Activated CD8-positive, alpha-beta memory T cell treated with anti-CD3 and anti-CD28 coated beads, Interleukin-2, amount 50 U/mL, for 24 hours (primary cell): ENCODE measurements around the gene ZCCHC9.
"Not testable (repeated sequence)": the region's sequence is repeated elsewhere in the genome, so short reads cannot be mapped to it uniquely, and the experiment has no call there.

ENCODE experiments used
- DNase-seq: peaks from one replicate; pipeline ENCODE4 v3.0.0-alpha.2; 2020; ENCODE audit errors: extremely low read depth

Gene ZCCHC9

DNA sequence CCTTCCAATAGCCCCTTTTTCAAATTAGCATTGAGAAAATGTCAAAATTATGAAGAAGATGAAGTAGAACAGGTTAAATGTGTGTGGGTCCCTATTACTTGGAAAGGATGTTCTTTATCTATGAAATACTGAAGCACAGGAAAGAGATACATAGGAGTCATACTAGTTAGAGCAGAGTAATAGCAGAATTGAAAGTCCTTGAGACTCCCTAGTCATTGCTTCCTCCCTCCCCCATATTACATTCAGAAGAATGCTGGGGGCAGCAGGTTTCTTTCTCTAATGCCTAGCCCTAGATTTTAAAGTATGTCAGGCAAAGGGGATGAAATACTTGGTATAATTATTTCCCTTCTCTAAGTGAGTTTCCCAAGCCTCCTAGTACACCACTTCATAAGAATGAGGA, 4.4 kb downstream of the ZCCHC9 start:
- no peak for DNase-seq

DNA sequence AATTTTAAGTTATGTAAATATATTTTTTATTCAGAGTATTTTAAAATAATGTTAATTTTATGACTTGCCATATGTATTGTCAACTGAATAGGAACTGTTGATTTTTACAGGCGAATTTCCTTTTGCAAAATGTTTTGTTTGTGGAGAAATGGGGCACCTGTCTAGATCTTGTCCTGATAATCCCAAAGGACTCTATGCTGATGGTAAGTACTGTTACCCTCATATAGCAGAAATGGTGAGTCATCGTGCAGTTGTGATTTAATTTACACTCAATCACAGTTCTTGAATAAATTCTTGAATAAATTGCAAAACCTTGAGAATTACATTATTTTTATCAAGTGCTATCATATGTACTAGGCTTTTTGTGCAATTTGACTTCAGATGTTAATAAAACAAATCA, 7.4 kb downstream of the ZCCHC9 start:
- DNase-seq = no peak

DNA sequence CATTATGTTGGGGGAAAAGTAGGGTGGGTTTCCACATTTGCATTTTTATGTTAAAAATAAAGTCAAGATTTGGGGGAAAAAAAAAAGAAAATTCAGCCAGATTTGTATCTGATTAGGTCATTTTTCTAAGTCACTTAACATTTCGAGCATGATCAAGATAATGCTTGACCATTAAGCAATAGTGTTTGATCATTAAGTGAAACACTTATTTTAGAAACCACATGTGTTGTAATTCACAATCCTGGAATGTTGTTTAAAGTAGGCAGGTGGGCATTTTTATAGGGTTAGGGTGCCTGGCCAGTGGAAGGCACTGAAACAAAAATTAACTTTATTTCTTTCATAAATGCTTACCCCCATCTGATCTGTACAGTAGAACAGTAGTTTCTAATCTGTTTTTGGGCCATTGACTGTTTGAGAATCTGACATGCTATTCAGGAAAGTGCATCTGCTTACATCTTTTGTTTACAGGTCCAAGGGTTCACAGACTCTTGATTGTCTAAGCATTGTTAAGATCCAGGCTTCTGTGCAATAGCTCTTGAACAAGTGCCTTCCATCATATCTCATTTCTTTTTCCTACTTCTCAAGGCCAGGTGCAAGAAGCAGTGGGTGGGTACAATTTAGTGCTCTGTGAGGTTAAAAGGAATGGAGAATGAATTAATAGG, 9.1 kb downstream of the ZCCHC9 start:
- DNase-seq = no peak

DNA sequence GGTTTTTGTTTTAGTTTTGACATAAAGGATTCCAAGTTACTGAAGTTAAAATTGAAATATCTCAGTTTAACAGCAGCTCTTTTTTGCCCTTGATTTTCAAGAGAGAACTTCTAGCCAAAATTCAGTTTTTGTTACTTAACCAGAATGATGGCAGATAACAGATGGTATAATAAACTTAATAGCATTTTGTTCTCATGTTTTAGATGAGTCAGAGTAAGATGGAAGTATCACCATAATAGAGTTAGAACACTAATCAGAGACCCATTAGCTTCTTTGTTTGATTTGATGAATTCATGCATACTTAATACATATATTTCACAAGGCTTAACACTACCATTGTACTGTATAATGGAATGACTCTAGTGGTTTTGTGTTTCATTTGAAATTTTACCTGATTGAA, 11.9 kb downstream of the ZCCHC9 start:
- no peak for DNase-seq

DNA sequence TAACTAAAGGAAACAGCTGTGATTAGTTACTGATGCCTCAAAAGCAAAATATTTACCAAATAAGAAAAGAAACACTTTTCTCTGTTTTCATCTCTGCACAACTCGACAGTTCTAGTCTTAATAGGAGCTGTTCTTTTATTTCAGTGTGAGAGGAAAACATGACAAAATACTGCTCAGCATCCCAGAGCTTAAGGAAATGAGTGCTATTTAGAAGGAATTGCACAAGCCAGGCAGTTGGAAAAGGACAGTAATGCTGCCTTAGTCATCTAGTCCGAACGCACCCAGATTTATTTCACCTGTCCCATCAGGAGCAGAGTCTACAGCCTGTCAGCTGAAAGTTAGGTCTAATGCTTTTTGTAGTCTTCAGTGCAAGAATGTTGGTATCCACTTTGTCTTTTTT, 12.3 kb downstream of the ZCCHC9 start:
- DNase-seq = no peak

DNA sequence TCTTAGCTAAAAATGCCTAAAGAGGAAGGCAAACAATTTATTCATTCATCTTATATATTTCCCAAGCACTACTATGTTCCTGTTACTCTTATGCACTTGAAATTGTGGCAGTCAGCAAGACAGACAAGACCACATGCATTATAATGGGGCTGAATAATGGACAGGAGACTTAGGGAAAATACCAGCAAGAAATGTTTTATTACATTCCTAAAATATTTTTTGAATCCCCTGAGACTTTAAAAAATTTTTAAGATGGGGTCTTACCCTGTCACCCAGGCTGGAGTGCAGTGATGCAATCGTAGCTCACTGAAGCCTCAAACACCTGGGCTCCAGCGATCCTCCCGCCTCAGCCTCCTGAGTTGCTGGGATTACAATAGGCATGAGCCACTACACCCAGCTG, 13.2 kb downstream of the ZCCHC9 start:
- no peak for DNase-seq

DNA sequence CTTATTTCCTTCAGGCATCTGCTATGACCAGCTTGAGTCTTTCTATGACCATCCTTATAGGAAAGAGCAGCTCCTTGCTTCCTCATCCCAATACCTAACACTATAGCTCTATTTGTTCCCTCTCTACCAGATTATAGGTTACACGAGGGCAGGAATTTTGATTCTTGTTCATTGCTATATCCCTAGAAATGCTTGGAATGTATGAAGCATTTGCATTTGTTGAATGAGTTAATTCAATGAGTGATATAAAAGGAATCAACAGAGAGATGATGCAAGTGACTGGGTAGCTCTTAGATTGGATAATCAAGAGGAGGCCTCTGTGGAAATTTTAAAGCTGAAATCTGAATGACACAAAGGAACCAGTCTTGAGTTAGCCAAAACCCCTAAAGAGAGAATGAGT, 13.9 kb downstream of the ZCCHC9 start:
- no peak for DNase-seq

DNA sequence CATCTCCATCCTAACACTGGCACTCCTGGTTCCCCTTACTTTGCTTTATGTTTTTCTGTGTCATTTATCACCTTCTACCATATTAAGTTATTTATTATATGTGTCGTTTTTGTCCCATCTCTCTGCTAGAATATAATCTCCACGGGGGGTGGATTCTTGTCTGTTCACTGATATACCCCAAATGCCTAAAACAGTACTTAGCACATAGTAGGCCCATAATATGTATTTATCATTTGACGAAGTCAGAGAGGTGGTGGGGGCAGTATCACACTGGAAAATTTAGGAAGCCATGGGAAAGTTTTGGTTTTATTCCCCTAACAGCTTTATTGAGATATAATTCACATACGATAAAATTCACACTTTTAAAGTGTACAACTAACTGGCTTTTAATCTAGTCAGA, 14.4 kb downstream of the ZCCHC9 start:
- DNase-seq = no peak

DNA sequence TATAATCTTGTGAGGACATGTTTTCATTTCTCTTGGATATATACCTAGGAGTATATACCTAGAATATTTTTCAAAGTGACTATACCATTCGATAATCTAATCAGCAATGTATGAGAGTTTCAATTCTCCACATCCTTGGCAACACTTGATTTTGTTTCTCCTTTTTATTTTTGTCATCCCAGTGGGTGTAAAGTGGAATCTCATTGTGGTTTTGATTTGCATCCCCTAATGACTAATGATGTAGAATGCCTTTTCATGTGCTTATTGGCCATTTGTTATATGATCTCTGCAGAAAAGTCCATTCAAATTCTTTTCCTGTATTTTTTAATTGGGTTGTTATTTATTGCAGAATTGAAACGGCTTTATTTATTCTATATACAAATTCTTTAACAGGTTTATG, 15.2 kb downstream of the ZCCHC9 start:
- no peak for DNase-seq

DNA sequence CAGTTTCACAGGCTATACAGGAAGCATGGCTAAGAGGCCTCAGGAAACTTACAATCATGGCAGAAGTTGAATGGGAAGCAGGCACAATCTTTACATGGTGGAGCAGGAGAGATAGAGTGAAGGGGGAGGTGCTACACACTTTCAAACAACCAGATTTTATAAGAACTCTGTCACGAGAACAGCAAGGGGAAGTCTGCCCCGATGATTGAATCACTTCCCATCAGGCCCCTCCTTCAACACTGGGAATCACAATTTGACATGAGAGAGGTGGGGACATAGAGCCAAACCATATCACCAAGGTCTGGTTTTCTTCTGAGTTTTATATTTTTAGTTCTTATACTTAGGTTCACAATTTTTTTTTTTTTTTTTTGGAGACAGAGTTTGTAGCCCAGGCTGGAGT, 16.1 kb downstream of the ZCCHC9 start:
- DNase-seq = no peak

DNA sequence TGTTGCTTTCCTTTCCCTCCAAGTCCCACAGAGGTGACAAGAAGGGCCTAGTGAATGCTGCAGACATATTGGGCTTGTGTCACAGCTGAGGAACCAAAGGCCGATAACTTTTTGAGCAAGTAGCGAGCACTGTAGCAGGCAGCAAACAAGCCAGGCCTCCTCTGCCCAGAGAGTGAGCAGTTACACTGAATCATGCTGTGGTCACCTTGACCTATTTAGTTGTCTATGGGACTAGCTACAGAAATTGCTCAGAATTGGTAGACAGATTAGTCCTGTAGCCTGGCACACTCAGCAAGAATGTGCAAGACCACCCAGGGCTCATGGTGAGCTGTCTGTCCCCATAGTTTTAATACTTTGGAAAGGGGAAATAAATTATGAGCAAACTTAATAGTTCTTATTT, 25.2 kb downstream of the ZCCHC9 start:
- no peak for DNase-seq

DNA sequence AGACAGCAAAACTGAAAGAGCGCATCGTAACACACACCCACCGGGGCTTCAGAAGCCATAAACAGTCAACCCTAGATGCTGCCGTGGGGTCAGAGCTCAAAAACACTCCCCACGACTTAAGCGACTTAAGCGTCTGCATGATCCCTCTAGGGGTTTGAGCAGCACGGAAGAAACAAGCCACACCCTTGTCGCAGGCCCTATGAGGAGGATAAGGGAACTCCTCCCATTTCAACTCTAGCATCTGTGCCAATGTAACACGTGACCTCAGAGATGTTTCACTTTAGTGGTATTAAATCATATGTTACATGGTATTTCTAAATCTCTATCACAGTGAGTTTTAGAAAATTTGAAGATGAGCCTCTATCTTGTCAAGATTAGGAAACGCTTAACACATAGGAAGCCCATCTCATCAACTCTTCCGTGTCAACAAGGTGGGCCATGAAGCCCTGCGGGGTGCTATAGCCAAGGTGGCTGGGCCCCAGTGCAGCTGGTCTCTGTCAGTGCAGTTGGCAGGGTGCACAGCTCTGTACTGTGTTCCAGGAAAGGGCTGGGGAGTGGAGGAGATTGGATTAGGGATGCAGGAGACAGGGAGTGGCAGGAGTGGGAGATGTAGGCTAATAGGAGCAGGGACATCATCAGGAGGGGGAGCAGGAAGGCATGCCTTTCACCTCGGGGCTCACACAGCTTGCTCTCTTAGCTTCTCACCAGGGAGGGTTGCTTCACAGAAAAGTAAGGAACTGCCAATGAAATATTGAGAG, 33.1 kb downstream of the ZCCHC9 start:
- no peak for DNase-seq

DNA sequence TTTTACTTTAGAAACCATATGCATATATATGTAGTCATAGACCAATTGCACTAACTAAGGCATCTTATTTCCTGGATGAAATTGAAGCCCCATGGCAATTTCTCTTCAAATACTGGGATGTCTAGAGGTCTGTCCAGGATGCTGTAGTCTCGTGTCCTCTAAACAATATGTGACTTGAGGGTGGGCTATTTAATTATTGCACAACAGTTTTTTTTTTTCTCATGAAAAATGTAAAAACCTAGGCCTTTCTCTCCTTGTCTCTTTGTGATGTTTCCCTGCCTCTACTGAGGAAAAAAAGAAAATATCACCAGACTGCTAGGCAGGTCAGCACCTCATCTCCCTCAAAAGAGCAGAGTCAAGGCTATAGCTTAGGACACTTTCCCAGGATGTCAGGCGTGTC, 34.6 kb downstream of the ZCCHC9 start:
- no peak for DNase-seq

DNA sequence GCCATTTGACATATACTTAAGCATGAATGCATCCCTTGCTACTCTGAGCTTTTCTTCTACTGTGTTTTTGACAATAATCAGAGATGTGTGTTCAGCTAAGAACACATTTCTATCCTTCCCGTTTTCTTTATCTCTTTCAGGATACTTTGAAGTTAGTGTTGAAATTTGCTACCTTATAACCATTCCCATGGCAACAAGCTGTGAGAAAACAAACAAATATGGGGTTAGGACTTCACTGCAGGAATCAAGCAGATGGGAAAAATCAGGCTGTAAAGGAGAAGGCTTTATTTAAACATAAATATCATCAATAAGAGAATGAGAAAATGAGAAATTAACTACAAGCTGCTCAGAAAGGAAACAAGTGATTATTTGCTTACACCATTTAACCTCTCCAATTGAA, 35.2 kb downstream of the ZCCHC9 start:
- no peak for DNase-seq

DNA sequence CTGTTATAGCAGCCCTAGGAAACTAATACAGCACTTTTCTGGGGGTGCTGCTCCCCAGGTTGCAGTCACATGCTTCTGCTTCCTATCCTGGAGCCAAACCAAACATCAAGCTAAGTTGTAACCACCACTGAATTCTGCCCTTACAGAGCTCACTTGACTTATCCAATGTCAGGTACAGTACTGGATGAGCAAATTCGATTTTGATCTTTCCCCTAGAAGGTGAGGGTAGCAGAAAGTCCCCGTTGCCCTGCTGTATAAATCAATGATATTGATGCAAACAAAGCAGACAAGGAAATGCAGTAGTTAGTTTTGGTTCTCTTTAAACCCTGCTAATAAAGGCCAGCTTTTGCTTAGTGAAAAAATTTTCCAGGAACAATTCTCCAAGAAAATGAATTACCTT, 36.4 kb downstream of the ZCCHC9 start:
- DNase-seq = no peak

DNA sequence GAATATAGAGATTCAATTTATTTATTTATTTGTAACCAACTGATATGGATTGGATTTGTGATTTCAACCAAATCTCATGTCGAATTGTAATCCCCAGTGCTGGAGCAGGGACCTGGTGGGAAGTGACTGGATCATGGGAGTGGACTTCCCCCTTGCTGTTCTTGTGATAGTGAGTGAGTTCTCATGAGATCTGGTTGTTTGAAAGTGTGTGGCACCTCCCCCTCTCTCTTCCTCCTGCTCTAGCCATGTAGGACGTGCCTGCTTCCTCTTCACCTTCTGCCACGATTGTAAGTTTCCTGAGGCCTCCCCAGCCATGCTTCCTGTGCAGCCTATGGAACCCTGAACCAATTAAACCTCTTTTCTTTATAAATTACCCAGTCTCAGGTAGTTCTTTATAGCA, 36.8 kb downstream of the ZCCHC9 start:
- DNase-seq = not testable (repeated sequence)

DNA sequence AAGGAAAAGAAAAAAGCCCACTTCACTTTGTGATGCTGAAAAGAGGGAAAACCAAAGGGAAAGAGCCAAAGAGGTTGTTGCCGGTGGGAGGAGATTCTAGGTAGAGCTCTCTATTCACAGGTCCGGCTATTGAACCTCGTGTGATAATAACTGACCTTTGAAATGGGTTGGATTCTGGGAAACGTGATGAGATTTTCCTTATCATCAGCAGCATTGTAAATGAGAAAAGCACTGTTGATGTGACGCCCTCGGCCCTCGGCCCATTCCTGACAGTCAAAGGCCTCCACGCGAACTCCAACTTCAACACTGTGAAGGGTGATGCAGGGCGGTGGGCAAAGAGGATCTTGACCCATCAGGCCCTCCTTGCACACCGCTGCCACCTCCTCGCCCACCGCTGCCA, 43.3 kb downstream of the ZCCHC9 start:
- DNase-seq = no peak

DNA sequence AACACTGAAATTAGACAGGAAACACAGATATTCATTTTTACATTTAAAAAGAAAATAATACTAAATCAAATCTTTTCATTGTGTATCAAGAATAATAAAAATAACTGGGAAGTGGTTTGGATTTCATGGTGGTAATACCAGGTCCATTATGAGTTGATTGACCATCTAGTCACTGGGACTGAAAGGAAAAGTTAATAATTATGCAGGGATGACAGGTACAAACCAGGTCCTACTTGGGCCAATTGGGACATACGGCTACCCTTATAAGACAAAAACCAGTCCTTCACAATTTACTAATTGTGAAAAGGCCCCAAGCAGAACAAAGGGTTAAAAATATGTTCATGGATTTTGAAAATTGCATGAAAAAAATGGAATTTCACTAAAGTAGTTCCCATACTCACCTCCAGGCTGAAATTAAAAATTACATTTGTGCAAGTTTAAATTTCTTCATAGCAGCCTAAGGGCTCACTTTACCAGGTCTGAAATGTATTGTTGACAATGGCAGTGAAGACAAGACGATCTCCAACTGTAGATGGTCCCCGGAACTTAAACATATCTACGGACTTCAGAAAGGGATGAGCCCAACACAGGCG, 44.1 kb downstream of the ZCCHC9 start:
- DNase-seq = no peak

DNA sequence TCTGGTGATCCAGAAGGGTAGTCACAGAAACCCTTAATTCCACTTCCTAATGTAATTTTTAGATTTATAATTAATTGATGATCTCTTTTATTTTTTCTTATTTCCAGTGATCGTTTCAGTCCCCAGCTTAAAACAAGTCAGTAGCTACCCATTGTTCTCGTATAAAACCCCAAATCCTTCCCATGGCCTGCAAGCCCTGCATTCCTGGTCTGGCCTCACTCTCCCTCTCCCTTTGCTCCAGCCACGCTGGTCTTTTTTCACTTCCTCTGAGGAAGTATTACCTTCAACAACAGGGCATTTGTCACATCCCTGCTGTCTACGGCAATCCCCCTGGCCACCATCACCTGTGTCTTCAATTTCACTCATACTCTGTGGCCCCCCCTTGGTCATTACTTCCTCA, 47.8 kb downstream of the ZCCHC9 start:
- DNase-seq = no peak

DNA sequence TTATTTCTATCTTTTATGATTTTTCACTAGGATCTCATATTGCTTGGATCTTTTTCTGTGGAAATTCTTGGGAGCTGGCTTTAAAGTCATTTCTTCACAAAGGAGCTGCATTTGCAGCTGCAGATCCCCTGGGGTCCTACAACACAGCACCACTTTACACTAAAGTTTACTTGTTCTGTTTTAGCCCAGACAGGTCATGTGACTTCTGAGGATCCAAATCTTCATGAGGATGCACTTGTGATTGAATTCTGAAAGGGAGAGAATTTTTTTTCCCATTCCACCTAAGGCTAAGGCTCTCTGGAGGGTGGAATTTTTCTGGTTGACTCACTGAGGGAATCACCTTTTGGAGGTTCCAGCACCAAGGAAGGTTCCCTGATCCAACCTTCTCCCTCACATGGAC, 49.1 kb downstream of the ZCCHC9 start:
- DNase-seq = no peak

DNA sequence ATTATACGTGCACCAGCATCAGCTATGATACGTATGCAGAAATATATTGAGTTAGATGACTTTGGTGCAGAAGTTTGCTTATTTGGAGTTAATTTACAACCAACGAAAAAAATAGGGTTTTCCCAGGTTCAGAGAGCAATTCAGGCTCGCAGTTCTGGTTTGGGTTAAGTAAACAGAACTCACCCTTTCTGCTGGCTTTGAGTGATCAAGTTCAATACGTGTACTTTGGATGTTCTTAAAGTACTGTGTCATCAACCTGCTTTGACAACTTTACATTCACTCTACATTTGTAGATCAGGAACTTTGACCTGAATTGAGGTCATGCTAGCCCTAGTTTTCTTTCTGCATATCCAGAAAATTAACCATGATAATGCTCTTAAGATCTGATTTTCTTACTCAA, 51.8 kb downstream of the ZCCHC9 start:
- DNase-seq = no peak

DNA sequence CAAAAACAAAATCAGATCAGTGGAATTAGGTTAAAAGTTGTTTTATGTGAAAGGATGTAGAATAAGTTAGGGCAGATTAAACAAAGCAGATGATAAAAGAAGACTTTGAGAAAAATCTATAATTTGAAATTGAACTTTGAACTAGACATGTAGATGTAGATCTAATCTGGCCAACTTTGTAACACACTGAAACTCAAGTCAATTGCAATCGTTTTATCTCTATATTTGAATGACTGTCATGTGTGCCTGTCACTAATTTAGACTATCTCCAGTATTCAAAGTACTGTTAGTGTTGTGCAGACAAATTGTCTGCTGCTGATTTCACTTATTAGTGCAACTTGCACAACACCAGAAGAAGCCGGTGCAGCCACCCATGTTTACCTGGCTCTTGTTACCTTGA, 52.7 kb downstream of the ZCCHC9 start:
- DNase-seq = no peak
